HG03565 (cell line): ENCODE results near the gene CDK5.
"Not testable (repeated sequence)": the region's sequence is repeated elsewhere in the genome, so short reads cannot be mapped to it uniquely, and the experiment has no call there.

Experiments
- ATAC-seq: cut with Tn5 transposase; IDR thresholded peaks from one replicate; pipeline ENCODE4 v1.9.1; 2021; ENCODE audit warnings: mild to moderate bottlenecking, moderate library complexity; ENCODE audit not compliant: unreplicated experiment

Gene CDK5

DNA sequence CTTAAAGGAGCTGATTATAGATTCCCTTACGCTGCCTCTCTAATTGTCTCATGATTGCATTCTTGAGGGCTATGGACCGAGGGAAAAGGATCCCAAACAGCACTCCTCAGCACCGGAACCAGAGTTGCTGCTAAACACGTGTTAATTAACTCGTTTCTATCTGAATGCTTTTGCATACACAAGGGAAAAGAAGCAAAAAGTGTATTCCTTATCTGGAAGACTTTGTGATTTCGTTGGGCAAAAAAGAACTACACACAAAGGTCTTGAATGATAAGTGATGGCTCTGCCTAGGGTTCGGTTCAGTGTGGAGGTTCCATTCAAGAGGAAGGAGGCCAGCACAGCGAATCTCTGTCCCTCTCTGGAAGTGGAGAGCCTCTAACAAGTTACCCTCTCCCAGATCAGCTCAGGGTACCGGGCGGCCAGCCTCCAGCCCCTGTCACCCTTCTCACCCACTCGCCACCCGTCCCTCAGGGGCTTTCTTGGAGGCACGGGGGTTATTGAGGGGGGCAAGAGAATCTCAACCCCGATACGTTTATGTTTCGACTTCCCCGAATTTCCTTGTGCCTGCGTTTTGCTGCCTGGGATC, 1.2 kb upstream of the CDK5 start:
- no peak for ATAC-seq

DNA sequence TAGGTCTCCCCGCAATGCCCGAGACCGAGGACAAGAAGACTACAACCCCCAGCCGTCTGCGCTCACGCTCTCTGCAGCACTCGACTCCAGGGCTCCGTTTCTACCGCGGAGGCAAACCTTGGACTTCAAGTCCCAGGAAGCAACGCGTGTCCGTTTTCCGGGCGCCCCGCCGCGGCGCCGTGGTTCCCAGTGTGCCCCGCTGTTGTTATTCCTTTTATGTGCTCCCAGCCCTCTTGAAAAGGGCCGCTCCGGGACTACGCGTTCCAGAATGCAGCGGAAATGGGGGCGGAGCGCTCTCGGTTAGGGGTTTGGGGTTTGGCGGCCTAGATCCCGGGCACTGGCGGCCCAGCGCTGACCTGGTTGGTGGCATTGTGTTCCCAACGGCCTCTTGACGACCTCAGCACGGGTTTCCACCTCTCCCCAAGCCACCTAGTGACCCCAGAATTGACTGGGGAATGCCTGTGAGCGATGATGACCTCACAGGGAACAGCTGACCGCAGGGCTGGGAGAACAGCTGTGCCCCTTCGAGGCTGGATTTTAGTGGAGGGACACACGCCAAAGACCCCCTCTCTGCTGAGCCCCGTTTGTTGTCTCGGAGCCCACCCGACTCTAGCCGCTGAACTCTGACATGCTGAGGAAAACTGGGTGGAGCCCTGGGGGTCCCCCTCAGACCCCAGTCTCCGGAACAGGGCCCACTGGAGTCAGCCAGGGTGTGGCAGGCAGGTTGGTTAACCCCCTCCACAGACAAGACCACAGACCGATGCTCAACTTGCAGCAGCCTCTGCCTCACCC, 488 bp upstream of the CDK5 start:
- ATAC-seq, result peak; percentile 82

DNA sequence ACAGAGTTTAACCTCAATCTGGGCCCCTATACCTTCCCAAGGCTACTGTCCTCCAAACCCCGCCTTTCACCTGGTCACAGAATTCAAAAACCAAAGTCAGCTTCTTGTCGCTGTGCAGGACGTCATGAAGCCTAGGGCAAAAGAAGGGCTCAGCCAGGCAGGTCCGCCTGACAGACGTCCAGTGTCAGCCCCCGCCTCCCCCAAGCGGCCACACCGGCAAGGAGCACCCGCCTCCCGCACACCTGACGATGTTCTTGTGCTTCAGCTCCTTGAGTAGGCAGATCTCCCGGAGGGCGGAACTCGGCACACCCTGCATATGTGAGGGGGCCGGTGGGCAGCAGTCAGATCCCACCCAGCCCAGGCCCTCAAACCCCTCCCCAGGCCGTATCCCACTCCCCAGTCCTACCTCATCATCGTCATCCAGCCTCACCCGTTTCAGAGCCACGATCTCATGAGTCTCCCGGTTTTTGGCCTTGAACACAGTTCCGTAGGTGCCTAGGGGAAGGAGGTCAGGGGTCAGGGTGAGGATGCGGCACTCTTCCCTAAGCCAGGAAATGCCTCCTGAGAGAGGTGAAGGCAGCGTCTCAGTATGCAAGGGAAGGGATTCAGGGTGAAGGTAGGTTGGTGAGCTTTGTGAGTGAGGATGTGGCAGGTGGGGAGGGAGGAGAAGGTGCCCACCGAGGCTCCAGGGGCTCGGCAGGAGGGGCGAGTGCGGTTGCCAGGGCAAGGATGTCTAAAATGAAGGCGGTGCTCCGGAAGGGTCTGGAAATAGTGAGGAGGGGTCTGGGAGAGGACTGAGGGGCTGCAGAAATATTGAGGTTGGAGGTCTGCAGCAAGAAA, 811 bp downstream of the CDK5 start:
- no peak for ATAC-seq

DNA sequence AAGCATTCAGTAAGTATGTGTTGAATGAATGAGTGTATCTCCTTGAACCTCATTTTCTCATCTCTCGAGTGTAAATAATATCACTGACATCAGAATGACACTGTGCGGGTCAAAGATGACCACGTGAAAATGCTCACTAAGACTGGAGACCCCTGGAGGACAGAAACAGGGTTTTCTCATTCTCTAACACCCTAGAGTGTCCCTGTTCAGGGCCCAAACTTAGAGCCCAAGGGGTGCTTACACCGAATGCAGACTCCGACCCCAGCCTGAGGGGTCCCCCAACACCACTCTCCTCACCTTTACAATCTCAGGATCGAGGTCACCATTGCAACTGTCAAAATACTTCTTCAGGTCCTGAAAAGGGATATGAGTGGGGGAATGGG, 1.4 kb downstream of the CDK5 start:
- ATAC-seq, result no peak

DNA sequence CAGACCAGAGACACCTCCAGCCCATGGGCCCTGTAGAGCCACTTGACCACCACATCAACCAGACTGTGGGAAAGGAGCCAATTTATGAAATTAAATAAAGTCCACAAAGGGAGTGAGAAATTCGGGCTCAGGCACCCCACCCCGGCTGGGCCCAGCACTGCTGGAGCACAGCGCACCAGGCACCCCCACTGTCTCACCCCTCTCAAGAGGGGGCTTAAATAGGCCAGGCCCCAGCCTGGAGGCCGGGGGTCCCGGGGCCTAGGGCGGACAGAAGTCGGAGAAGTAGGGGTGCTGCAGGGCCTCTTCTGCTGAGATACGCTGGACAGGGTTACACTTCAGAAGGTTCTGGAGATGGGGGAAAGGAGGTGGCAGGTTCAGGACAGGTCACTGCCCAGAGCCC, 3.9 kb downstream of the CDK5 start:
- ATAC-seq, result no peak

DNA sequence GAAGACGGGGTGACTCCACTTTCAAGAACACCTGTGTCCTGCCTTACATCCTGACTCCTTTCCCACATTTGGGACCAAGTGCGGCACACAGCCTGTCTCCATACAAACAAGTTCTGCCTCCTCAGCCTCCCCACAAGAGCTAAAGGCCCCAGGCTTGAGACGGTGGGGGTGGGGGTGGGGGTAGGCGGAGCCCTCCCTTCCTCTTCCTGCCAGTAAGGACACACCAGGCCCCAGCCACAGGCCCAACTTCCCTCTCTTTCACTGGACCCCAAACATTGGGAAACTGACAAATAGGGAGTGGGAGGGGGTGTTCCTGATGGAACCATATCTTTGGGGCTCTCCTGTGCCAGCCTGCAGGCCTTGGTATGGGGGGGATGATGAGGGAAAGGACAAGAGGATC, 4.6 kb downstream of the CDK5 start:
- no peak for ATAC-seq

DNA sequence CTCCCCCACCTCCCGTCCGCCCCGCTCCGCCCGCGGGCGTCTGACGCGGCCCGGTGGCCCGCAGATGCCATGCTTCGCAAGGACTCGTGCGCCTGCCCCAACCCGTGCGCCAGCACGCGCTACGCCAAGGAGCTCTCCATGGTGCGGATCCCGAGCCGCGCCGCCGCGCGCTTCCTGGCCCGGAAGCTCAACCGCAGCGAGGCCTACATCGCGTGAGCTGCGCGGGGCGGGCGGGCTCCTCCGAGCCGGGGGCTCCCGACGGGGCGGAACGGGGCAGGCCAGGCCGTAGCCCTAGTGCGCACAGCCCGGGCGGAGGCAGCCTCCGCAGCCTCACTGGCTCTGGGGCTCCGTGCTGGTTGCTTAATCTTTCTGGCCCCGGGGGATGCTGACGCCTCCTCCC, 6.6 kb downstream of the CDK5 start:
- no peak for ATAC-seq

DNA sequence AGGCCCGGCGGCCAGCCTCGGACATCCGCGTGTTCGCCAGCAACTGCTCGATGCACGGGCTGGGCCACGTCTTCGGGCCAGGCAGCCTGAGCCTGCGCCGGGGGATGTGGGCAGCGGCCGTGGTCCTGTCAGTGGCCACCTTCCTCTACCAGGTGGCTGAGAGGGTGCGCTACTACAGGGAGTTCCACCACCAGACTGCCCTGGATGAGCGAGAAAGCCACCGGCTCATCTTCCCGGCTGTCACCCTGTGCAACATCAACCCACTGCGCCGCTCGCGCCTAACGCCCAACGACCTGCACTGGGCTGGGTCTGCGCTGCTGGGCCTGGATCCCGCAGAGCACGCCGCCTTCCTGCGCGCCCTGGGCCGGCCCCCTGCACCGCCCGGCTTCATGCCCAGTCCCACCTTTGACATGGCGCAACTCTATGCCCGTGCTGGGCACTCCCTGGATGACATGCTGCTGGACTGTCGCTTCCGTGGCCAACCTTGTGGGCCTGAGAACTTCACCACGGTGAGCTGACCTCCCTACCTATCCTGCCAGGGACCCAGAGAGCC, 8.7 kb downstream of the CDK5 start:
- no peak for ATAC-seq

DNA sequence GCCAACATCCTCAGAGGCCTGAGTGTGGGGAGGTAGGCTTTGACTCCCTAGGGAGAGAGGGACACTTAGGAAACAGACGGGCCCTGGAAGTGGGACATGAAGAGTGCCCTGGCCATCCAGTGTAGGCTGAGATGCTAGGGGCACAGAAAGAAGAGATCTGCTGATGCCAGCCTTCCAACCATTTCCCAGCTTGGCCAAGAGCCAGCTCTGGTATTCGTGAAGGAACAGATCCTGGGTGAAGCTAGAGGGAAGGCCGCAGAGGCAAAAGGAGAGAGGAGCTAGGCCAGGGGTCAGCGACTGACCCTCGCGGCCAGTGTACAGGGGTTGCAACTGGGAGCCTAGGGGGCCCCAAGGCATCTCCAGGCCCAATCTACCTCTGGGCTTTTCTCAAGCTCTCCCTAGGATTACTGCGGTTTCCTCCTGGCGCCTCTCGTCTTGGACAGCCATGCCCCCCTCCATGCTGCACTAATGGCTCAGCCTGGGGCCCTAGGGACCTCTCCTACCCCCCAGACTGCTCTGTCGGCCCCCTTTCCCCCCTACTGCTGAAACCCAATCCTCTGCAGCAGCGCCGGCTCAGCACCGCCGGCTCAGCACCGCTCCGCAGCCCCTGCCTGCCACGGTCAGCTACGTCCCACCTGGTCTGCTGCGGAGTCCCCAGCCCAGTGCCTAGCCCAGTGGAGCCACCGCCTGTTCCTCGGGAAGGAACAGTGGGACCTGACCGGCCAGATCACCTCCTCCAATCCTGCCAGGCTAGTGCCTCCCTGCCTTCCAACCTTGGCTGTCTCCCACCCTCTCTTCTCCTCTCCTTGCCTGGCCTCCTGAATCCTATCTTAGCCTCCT, 9.5 kb downstream of the CDK5 start, which contains the start of gene ASIC3:
TSS of gene ASIC3 (plus strand) at position 556 of the 840 bp plus-strand sequence. CDS start 355 bp downstream, outside the sequence.
- ATAC-seq, result no peak

DNA sequence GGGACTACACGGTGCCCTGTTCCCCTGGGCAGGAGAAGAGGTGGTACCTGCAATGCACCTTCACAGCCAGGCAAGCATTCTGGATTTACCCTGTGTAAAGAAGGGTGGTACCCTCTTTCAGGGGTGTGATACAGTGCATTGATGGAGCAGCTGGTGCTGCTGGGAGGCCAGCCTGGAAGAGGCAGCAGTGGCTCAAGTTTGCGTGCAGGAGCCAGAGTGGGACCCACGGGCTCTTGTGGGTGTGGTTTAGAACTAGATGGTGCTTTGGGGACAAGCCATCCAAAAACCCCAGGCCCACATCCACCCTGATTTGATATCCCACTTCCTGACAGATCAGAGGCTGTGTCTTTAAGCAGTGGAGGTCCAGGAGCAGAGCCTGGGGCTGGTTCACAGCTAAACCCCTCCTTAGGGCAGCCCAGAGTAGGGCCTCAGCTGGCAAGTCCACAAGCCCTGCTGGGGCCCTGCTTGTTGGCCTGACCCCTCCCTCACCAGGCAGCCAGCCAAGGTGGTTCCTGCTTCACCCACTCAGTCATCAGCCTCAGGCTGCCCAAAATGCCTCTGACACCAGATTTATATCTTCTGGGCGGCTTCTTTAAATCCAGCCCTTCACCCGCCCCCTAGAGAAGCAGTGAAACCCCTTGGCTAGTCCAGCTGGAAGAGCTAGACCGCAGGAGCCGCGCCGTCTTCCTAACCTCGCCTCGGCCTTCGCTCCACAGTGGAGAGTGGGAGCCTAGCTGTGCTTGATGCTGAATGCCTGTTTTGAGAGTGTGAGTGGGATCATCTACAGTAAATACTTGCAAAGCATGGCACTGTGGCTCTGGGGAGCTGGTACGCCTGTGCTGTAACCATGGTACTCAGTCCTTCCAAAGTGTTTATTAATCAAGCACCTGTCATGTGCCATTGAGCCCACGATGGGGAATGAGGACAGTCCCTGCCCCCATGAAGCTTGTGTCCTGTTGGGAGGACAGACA, 10.8 kb downstream of the CDK5 start:
- ATAC-seq, result no peak

DNA sequence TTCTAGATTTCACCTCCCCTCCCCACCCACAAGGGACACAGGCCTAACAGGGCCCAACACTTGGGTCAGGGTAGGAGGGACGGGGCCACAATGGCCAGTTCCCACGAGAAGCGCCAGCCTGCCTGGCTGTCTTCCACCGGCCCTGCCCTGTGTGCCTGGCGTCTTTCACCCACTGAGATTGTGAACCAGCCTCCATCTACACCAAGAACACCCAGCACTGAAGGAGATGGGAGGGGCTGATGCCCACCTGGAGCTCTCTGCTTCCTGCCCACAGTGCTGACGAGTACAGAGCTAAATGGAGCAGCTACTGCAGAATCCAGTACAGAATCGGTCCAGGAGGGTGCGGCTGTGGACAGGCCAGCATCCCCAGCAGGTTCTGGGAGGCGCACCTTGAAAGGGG, 11.7 kb downstream of the CDK5 start:
- ATAC-seq, result no peak

DNA sequence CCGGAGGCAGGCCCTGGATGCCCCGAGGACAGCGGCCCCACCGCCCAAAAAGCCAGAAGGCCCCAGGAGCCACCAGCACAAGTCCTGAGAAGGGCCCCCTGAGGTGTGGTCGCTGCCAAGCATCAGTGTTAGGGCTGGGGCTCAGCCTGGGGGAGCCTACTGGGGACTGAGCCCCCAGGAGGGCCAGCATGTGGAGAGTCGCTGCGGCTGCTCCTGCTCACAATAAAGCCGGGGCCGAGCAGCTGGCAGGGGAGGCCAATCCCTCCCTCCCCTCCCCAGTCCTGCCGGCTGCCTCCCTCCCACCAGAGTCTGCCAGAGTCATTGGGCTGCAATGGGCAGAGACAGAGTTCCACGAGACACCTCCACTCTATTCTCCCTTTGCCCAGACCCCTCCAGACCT, 12.4 kb downstream of the CDK5 start:
- ATAC-seq, result no peak

DNA sequence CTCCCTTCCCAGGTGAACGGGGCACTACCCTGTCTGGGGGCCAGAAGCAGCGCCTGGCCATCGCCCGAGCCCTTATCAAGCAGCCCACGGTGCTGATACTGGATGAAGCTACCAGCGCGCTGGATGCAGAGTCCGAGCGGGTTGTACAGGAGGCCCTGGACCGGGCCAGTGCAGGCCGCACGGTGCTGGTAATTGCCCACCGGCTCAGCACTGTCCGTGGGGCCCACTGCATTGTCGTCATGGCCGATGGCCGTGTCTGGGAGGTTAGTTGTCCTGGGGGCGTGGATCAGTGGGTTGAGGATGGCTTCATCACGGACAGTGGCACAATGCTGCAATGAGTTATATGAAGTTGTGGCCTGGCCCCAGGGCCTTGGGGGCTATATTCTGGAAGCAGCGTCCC, 13.7 kb downstream of the CDK5 start:
- no peak for ATAC-seq

DNA sequence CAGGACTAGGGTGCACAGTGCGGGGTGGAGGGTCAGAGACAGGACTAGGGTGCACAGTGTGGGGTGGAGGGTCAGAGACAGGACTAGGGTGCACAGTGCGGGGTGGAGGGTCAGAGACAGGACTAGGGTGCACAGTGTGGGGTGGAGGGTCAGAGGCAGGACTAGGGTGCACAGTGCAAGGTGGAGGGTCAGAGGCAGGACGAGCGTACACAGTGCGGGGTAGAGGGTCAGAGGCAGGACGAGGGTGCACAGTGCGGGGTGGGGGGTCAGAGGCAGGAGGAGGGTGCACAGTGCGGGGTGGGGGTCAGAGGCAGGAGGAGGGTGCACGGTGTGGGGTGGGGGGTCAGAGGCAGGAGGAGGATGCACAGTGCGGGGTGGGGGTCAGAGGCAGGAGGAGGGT, 14.2 kb downstream of the CDK5 start:
- ATAC-seq, result not testable (repeated sequence)

DNA sequence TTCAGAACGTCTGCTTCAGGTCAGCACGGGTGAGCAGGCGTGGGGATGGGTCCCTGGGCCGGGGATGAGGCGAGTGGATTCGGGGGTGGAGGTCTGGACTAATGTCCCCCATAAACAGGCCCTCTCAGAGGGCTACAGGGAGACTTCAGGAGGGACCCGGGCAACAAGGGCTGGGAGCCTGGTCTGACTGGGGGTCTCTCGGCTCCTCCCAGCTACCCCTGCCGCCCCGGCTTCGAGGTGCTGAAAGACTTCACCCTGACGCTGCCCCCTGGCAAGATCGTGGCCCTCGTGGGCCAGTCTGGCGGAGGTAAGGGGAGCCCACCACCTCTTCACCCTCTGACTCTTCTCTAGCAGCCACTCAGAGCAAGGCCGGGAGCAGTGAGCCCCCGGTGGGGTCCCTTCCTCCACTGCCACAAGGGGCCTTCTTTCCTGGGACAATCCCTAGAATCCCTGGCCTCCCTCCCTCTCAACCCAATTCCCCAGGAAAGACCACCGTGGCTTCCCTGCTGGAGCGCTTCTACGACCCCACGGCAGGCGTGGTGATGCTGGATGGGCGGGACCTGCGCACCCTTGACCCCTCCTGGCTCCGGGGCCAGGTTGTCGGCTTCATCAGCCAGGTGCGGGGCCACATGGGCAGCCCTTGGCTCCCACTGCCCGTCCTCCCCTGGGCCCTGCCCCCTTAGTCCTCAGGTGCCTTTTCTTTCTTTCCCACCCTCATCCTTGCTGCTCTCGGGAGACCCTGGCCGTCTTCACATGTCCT, 16.9 kb downstream of the CDK5 start:
- no peak for ATAC-seq

DNA sequence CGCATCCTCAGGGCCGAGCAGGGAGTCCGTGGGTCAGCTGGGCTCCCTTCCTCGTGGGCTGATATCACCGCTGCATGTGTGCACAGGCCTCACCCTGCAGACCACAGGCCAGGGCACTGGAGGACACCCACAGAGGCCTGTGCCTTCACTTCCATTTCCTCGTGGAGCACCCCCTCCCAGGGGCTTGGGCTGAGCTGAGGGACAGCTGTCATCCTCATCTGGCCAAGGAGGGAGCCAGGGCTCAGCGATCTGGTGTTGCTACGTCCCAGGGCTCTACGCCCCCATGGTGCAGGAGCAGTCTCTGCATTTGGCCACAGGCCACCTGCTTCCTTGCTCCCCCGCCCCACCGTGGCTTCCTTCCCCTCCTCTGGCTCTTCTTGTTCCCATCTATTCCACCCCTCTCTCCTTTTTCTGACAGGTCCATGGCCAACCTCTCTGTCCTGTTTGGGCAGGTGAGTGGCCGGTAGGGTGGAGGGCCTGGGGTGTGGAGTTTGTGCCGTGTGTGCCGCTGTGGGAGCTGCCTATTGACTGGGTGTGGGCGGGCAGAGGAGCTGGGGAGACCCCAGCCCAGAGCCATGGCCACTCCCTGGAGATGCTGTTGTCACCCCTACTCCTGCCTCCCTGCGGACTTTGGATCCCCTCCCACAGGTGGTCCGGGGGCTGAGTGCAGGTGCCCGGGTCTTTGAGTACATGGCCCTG, 17.7 kb downstream of the CDK5 start:
- no peak for ATAC-seq

DNA sequence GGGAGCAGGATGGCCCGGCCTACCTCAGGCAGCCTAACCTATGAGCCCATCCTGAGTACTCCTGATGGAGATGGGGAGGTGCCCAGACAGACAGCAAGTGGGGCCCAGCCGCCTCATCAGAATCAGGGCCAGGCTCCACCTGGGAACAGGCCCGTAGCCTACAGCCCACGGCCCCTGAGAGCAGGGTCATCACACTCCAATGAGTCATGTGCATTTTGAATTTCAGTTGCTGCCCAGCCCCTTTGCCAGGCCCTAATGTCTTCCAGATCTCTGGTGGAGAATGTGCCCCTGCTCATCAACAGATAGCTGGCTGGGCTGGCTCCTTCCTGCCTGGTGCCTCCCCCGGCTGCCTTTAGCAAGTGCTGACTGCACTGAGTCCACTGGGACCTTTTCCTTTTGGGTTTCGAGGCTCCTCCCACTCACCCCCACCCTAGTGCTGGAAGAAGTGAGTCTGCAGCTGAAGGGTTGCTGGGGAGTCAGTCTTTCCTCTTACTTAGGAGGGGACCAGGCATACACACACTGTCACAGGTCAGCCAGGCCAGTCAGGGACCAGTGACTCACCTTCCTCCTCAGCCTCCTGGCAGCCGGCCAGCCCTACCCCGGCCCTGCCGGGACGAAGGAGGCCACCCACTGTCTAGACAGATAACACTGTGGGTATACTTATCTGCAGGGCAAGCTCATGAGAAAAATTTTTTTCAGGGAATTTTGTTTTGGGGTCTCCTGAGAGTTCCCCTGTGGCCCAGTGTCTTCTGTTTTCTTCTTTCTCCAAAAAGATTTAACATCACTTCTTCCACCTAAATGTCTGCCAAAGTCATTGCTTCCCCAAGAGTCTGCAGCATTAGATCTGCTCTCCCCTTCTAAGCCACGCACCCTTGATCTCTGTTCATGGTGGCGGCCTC, 18.5 kb downstream of the CDK5 start:
- peak; percentile 41 for ATAC-seq
